Measurements from ENCODE around the gene TCTA.

- no peak for TF ChIP-seq POLR2A (IDR thresholded peaks at IDR 0.05)
- TF ChIP-seq CTCF (IDR thresholded peaks at IDR 0.05), result no peak
Observed at GRCh38 chr3:49388289-49388820, 23.9 kb upstream of the TCTA start.
